ENCODE results near the gene LCK.

Gene LCK

GRCh38 chr1:32330558-32331151 is 79.6 kb downstream of the LCK start:
- no peak for DNase-seq

GRCh38 chr1:32331549-32331948 is 80.5 kb downstream of the LCK start:
- no peak for DNase-seq

- no peak for DNase-seq
These were observed 81.4 kb downstream of the LCK start for GRCh38 chr1:32332290-32333079.

- DNase-seq, result no peak
These were observed 82.3 kb downstream of the LCK start for GRCh38 chr1:32333251-32333963.

GRCh38 chr1:32334274-32334861 is 83.3 kb downstream of the LCK start:
- no peak for DNase-seq

- DNase-seq, result no peak
These were observed 83.9 kb downstream of the LCK start for GRCh38 chr1:32334864-32335534.

- DNase-seq, result no peak
These were observed 84.4 kb downstream of the LCK start for GRCh38 chr1:32335535-32335789.

All from NCI-H1436 treated with DMSO at 0.1 percent for 48 hours (cell line).